ENCODE measurements around the gene SEMA4B.

SEMA4B gene

DNA sequence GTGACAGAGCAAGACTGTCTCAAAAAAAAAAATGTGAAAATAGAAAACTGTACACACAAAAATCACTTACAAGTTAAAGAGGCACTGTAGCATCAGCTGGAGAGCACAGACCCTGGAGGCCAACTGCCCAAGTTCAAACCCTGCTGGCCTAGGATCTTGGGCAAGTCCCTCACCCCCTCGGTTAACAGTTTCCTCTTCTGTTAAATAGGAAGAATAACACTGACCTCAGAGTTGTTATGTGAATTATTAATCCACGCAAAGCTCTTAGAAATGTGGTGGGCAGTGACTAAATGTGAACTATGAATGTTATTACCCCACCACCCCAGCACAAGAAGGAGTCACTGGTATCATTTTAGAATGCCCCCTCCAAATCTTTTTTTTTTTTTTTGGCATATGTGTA, 21.4 kb downstream of the SEMA4B start:
- Histone ChIP-seq H3K36me3 (ENCODE audit: control insufficient read depth, insufficient read depth, low read length) (peaks cover 22% of the 10 kb centered on the region), H3K4me3 (replicated peaks; ENCODE audit: low read depth, low read length) (no peak overlapping the region), H3K27me3 (replicated peaks; ENCODE audit: control insufficient read depth, insufficient read depth, low read length) (no peaks in the 10 kb centered on the region)
- TF ChIP-seq, protein P1, sequence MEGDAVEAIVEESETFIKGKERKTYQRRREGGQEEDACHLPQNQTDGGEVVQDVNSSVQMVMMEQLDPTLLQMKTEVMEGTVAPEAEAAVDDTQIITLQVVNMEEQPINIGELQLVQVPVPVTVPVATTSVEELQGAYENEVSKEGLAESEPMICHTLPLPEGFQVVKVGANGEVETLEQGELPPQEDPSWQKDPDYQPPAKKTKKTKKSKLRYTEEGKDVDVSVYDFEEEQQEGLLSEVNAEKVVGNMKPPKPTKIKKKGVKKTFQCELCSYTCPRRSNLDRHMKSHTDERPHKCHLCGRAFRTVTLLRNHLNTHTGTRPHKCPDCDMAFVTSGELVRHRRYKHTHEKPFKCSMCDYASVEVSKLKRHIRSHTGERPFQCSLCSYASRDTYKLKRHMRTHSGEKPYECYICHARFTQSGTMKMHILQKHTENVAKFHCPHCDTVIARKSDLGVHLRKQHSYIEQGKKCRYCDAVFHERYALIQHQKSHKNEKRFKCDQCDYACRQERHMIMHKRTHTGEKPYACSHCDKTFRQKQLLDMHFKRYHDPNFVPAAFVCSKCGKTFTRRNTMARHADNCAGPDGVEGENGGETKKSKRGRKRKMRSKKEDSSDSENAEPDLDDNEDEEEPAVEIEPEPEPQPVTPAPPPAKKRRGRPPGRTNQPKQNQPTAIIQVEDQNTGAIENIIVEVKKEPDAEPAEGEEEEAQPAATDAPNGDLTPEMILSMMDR (IDR thresholded peaks at IDR 0.05; ENCODE audit: insufficient read depth, low read length, poor library complexity, severe bottlenecking) = no peak
- DNase-seq (ENCODE audit: extremely low read depth, insufficient read length) = no peak

DNA sequence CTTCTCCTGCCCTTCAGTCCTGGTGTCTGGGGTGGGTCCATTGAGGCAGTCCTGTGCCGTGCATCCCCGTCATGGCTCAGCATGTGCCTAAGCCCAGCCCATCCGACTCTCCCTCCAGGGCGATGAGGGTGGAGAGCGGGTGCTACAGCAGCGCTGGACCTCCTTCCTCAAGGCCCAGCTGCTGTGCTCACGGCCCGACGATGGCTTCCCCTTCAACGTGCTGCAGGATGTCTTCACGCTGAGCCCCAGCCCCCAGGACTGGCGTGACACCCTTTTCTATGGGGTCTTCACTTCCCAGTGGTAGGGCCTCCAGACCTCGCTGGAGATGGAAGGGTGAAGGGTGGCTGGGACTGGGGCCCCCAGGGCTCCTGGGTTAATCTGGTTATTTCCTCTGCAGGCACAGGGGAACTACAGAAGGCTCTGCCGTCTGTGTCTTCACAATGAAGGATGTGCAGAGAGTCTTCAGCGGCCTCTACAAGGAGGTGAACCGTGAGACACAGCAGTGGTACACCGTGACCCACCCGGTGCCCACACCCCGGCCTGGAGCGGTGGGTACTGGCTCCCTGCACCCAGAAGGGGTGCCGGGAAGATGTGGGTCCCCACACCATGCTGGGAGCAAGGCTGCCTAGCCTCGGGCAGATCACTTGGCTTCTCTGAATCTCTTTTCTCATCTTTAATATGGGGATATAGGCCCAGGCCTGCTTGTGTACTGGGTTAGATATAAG, 22.5 kb downstream of the SEMA4B start:
- DNase-seq (ENCODE audit: extremely low read depth, insufficient read length) = no peak
- Histone ChIP-seq H3K27me3 (replicated peaks; ENCODE audit: control insufficient read depth, insufficient read depth, low read length) (no peaks in the 10 kb centered on the region), H3K4me3 (replicated peaks; ENCODE audit: low read depth, low read length) (no peak overlapping the region), H3K36me3 (ENCODE audit: control insufficient read depth, insufficient read depth, low read length) (peaks cover 32% of the 10 kb centered on the region)
- TF ChIP-seq, protein P1 (IDR thresholded peaks at IDR 0.05; ENCODE audit: insufficient read depth, low read length, poor library complexity, severe bottlenecking) = no peak

DNA sequence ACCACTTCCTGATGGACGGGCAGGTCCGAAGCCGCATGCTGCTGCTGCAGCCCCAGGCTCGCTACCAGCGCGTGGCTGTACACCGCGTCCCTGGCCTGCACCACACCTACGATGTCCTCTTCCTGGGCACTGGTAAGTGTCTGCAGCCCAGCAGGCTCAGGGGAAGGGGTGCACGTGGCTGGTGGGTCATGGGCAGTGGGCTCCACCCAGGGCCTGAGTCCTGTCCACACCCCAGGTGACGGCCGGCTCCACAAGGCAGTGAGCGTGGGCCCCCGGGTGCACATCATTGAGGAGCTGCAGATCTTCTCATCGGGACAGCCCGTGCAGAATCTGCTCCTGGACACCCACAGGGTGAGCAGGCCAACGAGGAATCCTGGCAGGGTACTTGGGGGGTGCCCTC, 23.9 kb downstream of the SEMA4B start:
- peaks cover 39% of the 10 kb centered on the region for H3K36me3 ChIP-seq (ENCODE audit: control insufficient read depth, insufficient read depth, low read length)

DNA sequence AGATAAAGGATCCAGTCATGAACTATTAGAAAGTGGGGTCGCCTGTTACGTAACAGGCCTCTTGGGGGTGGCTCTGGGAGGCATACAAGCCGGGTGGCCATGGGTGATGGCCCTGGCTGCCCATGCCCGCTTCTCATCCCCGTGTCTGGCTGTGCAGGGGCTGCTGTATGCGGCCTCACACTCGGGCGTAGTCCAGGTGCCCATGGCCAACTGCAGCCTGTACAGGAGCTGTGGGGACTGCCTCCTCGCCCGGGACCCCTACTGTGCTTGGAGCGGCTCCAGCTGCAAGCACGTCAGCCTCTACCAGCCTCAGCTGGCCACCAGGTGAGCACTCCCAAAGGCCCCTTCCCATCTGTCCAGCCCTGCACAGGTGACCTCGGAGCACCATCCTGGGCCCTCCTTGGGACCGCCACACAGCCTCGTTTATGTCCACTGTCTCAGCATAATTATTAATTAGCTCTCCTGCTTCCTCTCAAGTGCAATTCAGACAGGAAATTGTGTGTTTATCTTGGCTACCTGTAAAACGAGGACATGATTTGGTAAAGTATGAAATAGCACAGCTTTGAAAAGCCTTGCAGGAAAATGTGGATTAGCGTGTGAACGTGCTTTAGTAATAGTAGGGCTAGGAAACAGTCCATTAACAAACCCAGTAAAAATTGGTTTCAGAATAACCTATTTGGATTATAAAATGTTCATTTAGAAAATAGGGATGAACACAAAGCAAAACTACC, 24.5 kb downstream of the SEMA4B start:
- Histone ChIP-seq H3K36me3 (ENCODE audit: control insufficient read depth, insufficient read depth, low read length) (peaks cover 42% of the 10 kb centered on the region), H3K27me3 (replicated peaks; ENCODE audit: control insufficient read depth, insufficient read depth, low read length) (no peaks in the 10 kb centered on the region), H3K4me3 (replicated peaks; ENCODE audit: low read depth, low read length) (no peak overlapping the region)
- TF ChIP-seq, protein P1 (IDR thresholded peaks at IDR 0.05; ENCODE audit: insufficient read depth, low read length, poor library complexity, severe bottlenecking) = no peak
- no peak for DNase-seq (ENCODE audit: extremely low read depth, insufficient read length)

More for the DNA sequence above, 23.9 kb downstream of the SEMA4B start:
- DNase-seq (ENCODE audit: extremely low read depth, insufficient read length) = no peak
- TF ChIP-seq, protein P1 (IDR thresholded peaks at IDR 0.05; ENCODE audit: insufficient read depth, low read length, poor library complexity, severe bottlenecking) = no peak
- Histone ChIP-seq H3K27me3 (replicated peaks; ENCODE audit: control insufficient read depth, insufficient read depth, low read length) (no peaks in the 10 kb centered on the region), H3K4me3 (replicated peaks; ENCODE audit: low read depth, low read length) (no peak overlapping the region)

DNA sequence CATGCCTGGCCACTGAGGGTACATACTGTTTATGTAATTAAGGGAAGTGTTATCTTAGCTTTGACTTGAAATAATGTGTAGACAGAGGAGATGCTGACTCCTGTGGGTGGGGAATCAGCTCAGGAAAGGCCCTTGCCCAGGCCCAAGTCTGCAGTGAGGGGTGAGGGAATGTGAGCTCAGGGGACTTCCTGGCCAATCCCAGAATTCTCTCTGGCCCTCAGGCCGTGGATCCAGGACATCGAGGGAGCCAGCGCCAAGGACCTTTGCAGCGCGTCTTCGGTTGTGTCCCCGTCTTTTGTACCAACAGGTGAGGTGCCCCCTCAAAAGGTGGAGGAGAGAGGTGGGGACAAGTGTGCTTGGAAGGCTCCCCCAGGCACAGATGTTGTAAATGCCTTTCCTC, 26.2 kb downstream of the SEMA4B start:
- no peak for DNase-seq (ENCODE audit: extremely low read depth, insufficient read length)
- Histone ChIP-seq H3K27me3 (replicated peaks; ENCODE audit: control insufficient read depth, insufficient read depth, low read length) (no peaks in the 10 kb centered on the region), H3K4me3 (replicated peaks; ENCODE audit: low read depth, low read length) (no peak overlapping the region), H3K36me3 (ENCODE audit: control insufficient read depth, insufficient read depth, low read length) (peaks cover 43% of the 10 kb centered on the region)
- TF ChIP-seq, protein P1 (IDR thresholded peaks at IDR 0.05; ENCODE audit: insufficient read depth, low read length, poor library complexity, severe bottlenecking) = no peak
